HG03196 (cell line): Measurements from ENCODE around the gene MGLL.

Source experiments
- ATAC-seq: cut with Tn5 transposase; IDR thresholded peaks from one replicate; pipeline ENCODE4 v1.9.1; 2021; ENCODE audit not compliant: unreplicated experiment

MGLL gene

GRCh38 chr3:127775398-127776109 lies 46.8 kb downstream of the MGLL start:
- ATAC-seq = no peak

- no peak for ATAC-seq
Measured at GRCh38 chr3:127774647-127775046, 47.7 kb downstream of the MGLL start.

GRCh38 chr3:127773752-127774395 lies 48.4 kb downstream of the MGLL start:
- ATAC-seq = no peak

- no peak for ATAC-seq
Measured at GRCh38 chr3:127772827-127773751, 49.2 kb downstream of the MGLL start.

GRCh38 chr3:127772273-127772672 lies 50.0 kb downstream of the MGLL start:
- ATAC-seq = no peak

GRCh38 chr3:127771746-127772145 lies 50.6 kb downstream of the MGLL start:
- no peak for ATAC-seq

- no peak for ATAC-seq
Measured at GRCh38 chr3:127770671-127771355, 51.5 kb downstream of the MGLL start.

- ATAC-seq = no peak
Measured at GRCh38 chr3:127769284-127770081, 52.8 kb downstream of the MGLL start.

- no peak for ATAC-seq
Measured at GRCh38 chr3:127768346-127769008, 53.8 kb downstream of the MGLL start.

GRCh38 chr3:127767126-127767525 lies 55.2 kb downstream of the MGLL start:
- no peak for ATAC-seq

- ATAC-seq = no peak
Measured at GRCh38 chr3:127765735-127766134, 56.6 kb downstream of the MGLL start.

- no peak for ATAC-seq
Measured at GRCh38 chr3:127764841-127765362, 57.4 kb downstream of the MGLL start.

GRCh38 chr3:127764301-127764700 lies 58.0 kb downstream of the MGLL start:
- no peak for ATAC-seq

- no peak for ATAC-seq
Measured at GRCh38 chr3:127763816-127764215, 58.5 kb downstream of the MGLL start.

GRCh38 chr3:127763337-127763736 lies 59.0 kb downstream of the MGLL start:
- ATAC-seq = no peak

- no peak for ATAC-seq
Measured at GRCh38 chr3:127762787-127763105, 59.6 kb downstream of the MGLL start.

- ATAC-seq = peak; percentile 41
Measured at GRCh38 chr3:127762077-127762786, 60.1 kb downstream of the MGLL start.

- no peak for ATAC-seq
Measured at GRCh38 chr3:127761441-127761801, 60.9 kb downstream of the MGLL start.

- ATAC-seq = no peak
Measured at GRCh38 chr3:127760791-127761440, 61.4 kb downstream of the MGLL start.
